Lower leg skin (tissue), 4 donors: ENCODE results near the gene TPH2. TPM values are rescaled to one million over a fixed set of nuclear protein-coding genes. Genes with fewer than 3 reads are reported as not detected.

ENCODE experiments used
- DNase-seq, 2 donors: peaks; one replicate each; pipeline ENCODE4 v3.0.0-alpha.2; 2019; ENCODE audit warnings: low spot score in 2 of 2
- H3K4me3 ChIP-seq: fragments of 200-600 bp; sonication (generic); 2 replicates; pipeline ENCODE4 v1.5.1; 2017; ENCODE audit warnings: mild to moderate bottlenecking, low read depth; ENCODE audit not compliant: poor library complexity, severe bottlenecking
- CTCF ChIP-seq, 3 donors: fragments of 450-650 bp; IDR thresholded peaks; one replicate each; pipeline ENCODE4 v1.5.1; 2016; ENCODE audit warnings: antibody characterized with exemption in 3 of 3, mild to moderate bottlenecking in 3 of 3, moderate library complexity in 2 of 3
- POLR2A ChIP-seq, 2 donors: fragments of 450-650 bp; IDR thresholded peaks; one replicate each; pipeline ENCODE4 v1.6.1; 2016 to 2017; ENCODE audit warnings: antibody characterized with exemption in 2 of 2, mild to moderate bottlenecking in 1 of 2, moderate library complexity in 1 of 2
- WGBS, 2 donors: methylation state at CpG; one replicate each; pipeline ENCODE4 v1.1.5; 2018; 5-methylcytosine and 5-hydroxymethylcytosine counted together
- intact Hi-C: fragments of 100-400 bp; cut with DNase I; formaldehyde crosslinking; loops from one replicate; pipeline ENCODE4 v1.15.0; 2023; ENCODE audit warnings: low total_unique reads
- total RNA-seq, 4 donors: library from RNA; depleted of rRNA; stranded (reverse); fragments of >200 nt; gene quantifications; one replicate each; pipeline ENCODE4 v1.1.0, GENCODE V29; 2016

Gene TPH2
- total RNA-seq, 4 donors from 2014 or later, result not detected

- intact Hi-C loops, result no loop called here
- 45 to 51% methylated on average over 2 of the region's 2 CpGs for WGBS, 2 donors
- DNase-seq, result no peak
- no peak overlapping the region for H3K4me3 ChIP-seq
- TF ChIP-seq CTCF (IDR thresholded peaks at IDR 0.05), result no peak
- TF ChIP-seq POLR2A (IDR thresholded peaks at IDR 0.05), result no peak
These were observed 41.9 kb downstream of the TPH2 start for GRCh38 chr12:71980538-71980937.

- WGBS, 2 donors, result 55 to 80% methylated on average over 1 of the region's 1 CpG
- no peak for DNase-seq
- H3K4me3 ChIP-seq, result no peak overlapping the region
- intact Hi-C loops, result no loop called here
- TF ChIP-seq POLR2A (IDR thresholded peaks at IDR 0.05), result no peak
- TF ChIP-seq CTCF (IDR thresholded peaks at IDR 0.05), result no peak
These were observed 42.5 kb downstream of the TPH2 start for GRCh38 chr12:71981149-71981548.

GRCh38 chr12:71994715-71995114, 56.1 kb downstream of the TPH2 start:
- intact Hi-C loops, result no loop called here
- TF ChIP-seq POLR2A (IDR thresholded peaks at IDR 0.05) (no peak), CTCF (IDR thresholded peaks at IDR 0.05) (no peak)
- H3K4me3 ChIP-seq, result no peak overlapping the region
- WGBS, 2 donors, result 74 to 85% methylated on average over 2 of the region's 2 CpGs
- DNase-seq, result no peak

- no peak for TF ChIP-seq POLR2A (IDR thresholded peaks at IDR 0.05)
- TF ChIP-seq CTCF (IDR thresholded peaks at IDR 0.05), result no peak
- WGBS, 2 donors, result 40 to 43% methylated on average over 1 of the region's 1 CpG
These were observed 61.1 kb downstream of the TPH2 start for GRCh38 chr12:71999795-72000194.

GRCh38 chr12:72000969-72001648, 62.5 kb downstream of the TPH2 start:
- TF ChIP-seq CTCF (IDR thresholded peaks at IDR 0.05) (no peak), POLR2A (IDR thresholded peaks at IDR 0.05) (no peak)
- DNase-seq, result no peak
- 75 to 76% methylated on average over 9 of the region's 9 CpGs for WGBS, 2 donors
- no peak overlapping the region for H3K4me3 ChIP-seq
- intact Hi-C loops, result no loop called here

More at GRCh38 chr12:71999795-72000194, 61.1 kb downstream of the TPH2 start:
- H3K4me3 ChIP-seq, result no peak overlapping the region
- no peak for DNase-seq
- intact Hi-C loops, result no loop called here

- DNase-seq, result no peak
- intact Hi-C loops, result no loop called here
- TF ChIP-seq POLR2A (IDR thresholded peaks at IDR 0.05) (no peak), CTCF (IDR thresholded peaks at IDR 0.05) (no peak)
- WGBS, 2 donors, result 55 to 58% methylated on average over 2 of the region's 2 CpGs
- no peak overlapping the region for H3K4me3 ChIP-seq
These were observed 68.1 kb downstream of the TPH2 start for GRCh38 chr12:72006766-72007165.
